Upper lobe of right lung (tissue), 1 donor: Measurements from ENCODE around the gene KCNQ4. TPM values are rescaled to one million over a fixed set of nuclear protein-coding genes. Genes with fewer than 3 reads are reported as not detected.

Experiments used
- ATAC-seq: fragments of 200-7000 bp; cut with Tn5 transposase; one replicate; pipeline ENCODE4 v1.9.1; 2020; ENCODE audit warnings: mild to moderate bottlenecking, moderate library complexity
- DNase-seq: peaks from one replicate; pipeline ENCODE4 v3.0.0-alpha.2; 2020
- H3K27ac ChIP-seq: fragments of 200-600 bp; one replicate; pipeline ENCODE4 v1.8.0; 2022
- H3K27me3 ChIP-seq: fragments of 200-600 bp; one replicate; pipeline ENCODE4 v1.8.0; 2022; ENCODE audit warnings: mild to moderate bottlenecking
- H3K36me3 ChIP-seq: fragments of 200-600 bp; one replicate; pipeline ENCODE4 v1.8.0; 2022
- H3K4me1 ChIP-seq: fragments of 200-600 bp; one replicate; pipeline ENCODE4 v1.8.0; 2022
- H3K4me3 ChIP-seq: fragments of 200-600 bp; one replicate; pipeline ENCODE4 v1.8.0; 2022; ENCODE audit warnings: mild to moderate bottlenecking
- H3K9me3 ChIP-seq: fragments of 200-600 bp; one replicate; pipeline ENCODE4 v1.8.0; 2022
- intact Hi-C: fragments of 100-400 bp; cut with DNase I; formaldehyde crosslinking; loops from one replicate; pipeline ENCODE4 v1.11.0; 2022
- total RNA-seq: library from RNA; stranded (reverse); fragmentation: NEBNext Ultra II Directional; extraction: Animal tissue kit (Norgen Biotek cat#: 25700); gene quantifications from one replicate; pipeline ENCODE4 v1.2.1, GENCODE V29; 2021
- TF ChIP-seq, protein P1 (sequence below): fragments of 200-600 bp; IDR thresholded peaks from one replicate; pipeline ENCODE4 v1.8.0; 2022; ENCODE audit warnings: antibody characterized with exemption
- donor health status: DM: no; HTN: yes; CAD: no; lungs with severe emphysema.

KCNQ4 gene
- total RNA-seq, 1 donor from 2014 or later, result 0.96 TPM

GRCh38 chr1:40855513-40855912 lies 71.9 kb downstream of the KCNQ4 start:
- ATAC-seq, result no peak

GRCh38 chr1:40856116-40856515 lies 72.5 kb downstream of the KCNQ4 start:
- DNase-seq, result no peak
- ATAC-seq, result no peak
- TF ChIP-seq, protein P1, sequence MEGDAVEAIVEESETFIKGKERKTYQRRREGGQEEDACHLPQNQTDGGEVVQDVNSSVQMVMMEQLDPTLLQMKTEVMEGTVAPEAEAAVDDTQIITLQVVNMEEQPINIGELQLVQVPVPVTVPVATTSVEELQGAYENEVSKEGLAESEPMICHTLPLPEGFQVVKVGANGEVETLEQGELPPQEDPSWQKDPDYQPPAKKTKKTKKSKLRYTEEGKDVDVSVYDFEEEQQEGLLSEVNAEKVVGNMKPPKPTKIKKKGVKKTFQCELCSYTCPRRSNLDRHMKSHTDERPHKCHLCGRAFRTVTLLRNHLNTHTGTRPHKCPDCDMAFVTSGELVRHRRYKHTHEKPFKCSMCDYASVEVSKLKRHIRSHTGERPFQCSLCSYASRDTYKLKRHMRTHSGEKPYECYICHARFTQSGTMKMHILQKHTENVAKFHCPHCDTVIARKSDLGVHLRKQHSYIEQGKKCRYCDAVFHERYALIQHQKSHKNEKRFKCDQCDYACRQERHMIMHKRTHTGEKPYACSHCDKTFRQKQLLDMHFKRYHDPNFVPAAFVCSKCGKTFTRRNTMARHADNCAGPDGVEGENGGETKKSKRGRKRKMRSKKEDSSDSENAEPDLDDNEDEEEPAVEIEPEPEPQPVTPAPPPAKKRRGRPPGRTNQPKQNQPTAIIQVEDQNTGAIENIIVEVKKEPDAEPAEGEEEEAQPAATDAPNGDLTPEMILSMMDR, result no peak
- no peaks in the 10 kb centered on the region for H3K36me3 ChIP-seq
- H3K9me3 ChIP-seq, result no peaks in the 10 kb centered on the region
- H3K27me3 ChIP-seq, result no peaks in the 10 kb centered on the region
- H3K4me1 ChIP-seq, result peaks cover 9% of the 10 kb centered on the region
- intact Hi-C loops, result loop anchor here (5.0 kb wide), 1 partner anchor 276 kb away; no protein-coding TSS in a partner anchor
- H3K27ac ChIP-seq, result no peak overlapping the region
- H3K4me3 ChIP-seq, result no peak overlapping the region

More at GRCh38 chr1:40855513-40855912, 71.9 kb downstream of the KCNQ4 start:
- Histone ChIP-seq H3K27ac (no peak overlapping the region), H3K27me3 (no peaks in the 10 kb centered on the region), H3K9me3 (no peaks in the 10 kb centered on the region), H3K4me3 (no peak overlapping the region), H3K4me1 (peaks cover 3% of the 10 kb centered on the region), H3K36me3 (no peaks in the 10 kb centered on the region)
- TF ChIP-seq, protein P1, result no peak
- DNase-seq, result no peak
- intact Hi-C loops, result loop anchor here (5.0 kb wide), 1 partner anchor 277 kb away; no protein-coding TSS in a partner anchor

DNA sequence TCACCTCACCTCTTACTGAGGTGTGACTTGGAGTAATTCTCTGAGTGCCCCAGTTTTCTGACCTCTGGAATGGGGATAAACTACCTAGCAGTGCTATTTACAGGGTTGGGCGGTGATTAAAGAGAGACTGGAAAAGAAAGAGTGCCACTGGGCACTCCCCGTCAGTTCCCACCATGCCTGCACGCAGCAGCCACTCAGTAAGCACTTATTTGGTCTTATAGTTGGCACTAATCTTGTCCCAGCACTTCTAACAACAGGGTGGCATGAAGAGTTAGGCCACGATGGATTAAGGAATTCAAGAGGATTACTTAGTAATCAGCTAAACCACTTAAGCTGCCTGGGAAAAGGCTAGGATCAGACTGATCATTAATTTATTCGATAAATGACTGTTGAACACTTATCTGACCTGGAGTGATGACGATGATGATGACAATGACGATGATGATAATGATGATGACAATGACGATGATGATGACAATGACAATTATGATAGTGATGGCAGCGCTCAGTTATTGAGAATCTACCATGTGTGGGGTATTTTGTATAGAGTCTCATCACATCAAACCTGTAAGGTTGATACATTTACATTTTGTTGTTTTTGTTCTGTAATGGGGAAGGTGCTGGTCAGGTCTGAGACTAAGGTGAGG lies 73.2 kb downstream of the KCNQ4 start:
- Histone ChIP-seq H3K27me3 (no peaks in the 10 kb centered on the region), H3K4me3 (no peak overlapping the region), H3K27ac (no peak overlapping the region), H3K36me3 (no peaks in the 10 kb centered on the region), H3K4me1 (peaks cover 9% of the 10 kb centered on the region), H3K9me3 (no peaks in the 10 kb centered on the region)
- ATAC-seq, result no peak
- DNase-seq, result no peak
- intact Hi-C loops, result loop anchor here (5.0 kb wide), 1 partner anchor 276 kb away; no protein-coding TSS in a partner anchor
- TF ChIP-seq, protein P1, result no peak

DNA sequence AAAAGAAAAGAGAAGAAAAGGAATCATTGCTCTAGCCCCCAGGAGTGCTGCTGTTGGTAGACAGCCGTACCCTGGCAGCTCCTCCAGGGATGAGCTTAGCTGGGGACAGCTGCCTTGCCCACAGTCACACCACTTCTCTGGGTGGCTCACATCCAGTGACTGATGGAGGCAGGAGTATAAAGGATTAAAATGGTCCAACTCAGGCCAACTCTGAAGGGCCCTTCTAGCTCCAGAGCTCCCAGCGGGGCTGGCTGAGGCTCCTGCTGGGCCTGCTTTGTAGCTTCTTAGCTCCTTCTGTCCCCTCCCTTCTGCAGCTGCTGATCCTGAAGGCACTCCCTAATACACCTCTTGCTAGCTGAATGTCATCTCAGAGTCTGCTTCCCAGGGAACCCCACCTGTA lies 74.2 kb downstream of the KCNQ4 start:
- Histone ChIP-seq H3K27me3 (no peaks in the 10 kb centered on the region), H3K9me3 (no peaks in the 10 kb centered on the region), H3K4me3 (no peak overlapping the region), H3K27ac (no peak overlapping the region), H3K36me3 (no peaks in the 10 kb centered on the region), H3K4me1 (peaks cover 10% of the 10 kb centered on the region)
- DNase-seq (no peak), ATAC-seq (peak; percentile 3)
- intact Hi-C loops, result loop anchor here (5.0 kb wide), 1 partner anchor 275 kb away; no protein-coding TSS in a partner anchor
- TF ChIP-seq, protein P1, result no peak

DNA sequence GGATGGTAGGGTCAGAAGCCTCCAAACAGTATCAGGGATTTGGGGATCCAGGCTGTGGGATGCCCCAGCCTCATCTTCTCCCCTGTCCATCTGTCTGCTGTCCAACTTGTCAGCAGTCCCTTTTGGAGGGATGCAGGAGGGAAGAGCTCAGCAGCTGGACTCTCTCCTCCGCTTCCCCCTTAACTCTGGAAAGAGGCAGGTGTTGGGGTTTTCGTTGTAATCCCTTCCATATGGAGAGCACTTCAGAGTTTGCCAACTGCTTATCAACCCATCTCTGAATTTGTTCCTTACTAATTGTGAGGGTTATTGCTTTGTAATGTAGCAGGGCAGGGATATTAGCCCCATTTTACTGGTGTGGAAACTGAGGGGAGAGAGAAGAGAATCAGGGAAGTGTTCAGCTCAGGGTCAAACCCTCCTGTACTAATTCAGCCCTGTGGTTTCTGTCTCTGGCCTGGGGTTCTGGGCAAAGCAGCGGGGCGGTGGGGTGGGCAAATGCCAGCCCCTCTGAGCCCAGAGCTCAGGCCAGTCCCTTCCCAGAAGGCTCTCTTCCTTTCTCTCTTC lies 75.3 kb downstream of the KCNQ4 start:
- Histone ChIP-seq H3K4me1 (peaks cover 13% of the 10 kb centered on the region), H3K9me3 (no peaks in the 10 kb centered on the region), H3K27ac (no peak overlapping the region), H3K36me3 (no peaks in the 10 kb centered on the region), H3K4me3 (no peak overlapping the region), H3K27me3 (no peaks in the 10 kb centered on the region)
- DNase-seq (no peak), ATAC-seq (no peak)
- intact Hi-C loops, result loop anchor here (5.0 kb wide), 1 partner anchor 273 kb away; no protein-coding TSS in a partner anchor
- TF ChIP-seq, protein P1, result no peak
